Progenitor cell of endocrine pancreas (in vitro differentiated cells): Measurements from ENCODE around the gene NBEAL2. TPM values are rescaled to one million over a fixed set of nuclear protein-coding genes. Genes with fewer than 3 reads are reported as not detected.

ENCODE experiments used
- DNase-seq: peaks from one replicate; pipeline ENCODE4 v3.0.0; 2021; ENCODE audit warnings: low spot score; ENCODE audit not compliant: unreplicated experiment
- H3K27ac Mint-ChIP-seq: 2 replicates; pipeline ENCODE4 v1.8.0; 2021; ENCODE audit warnings: mild to moderate bottlenecking, moderate library complexity, mixed read lengths
- H3K27me3 Mint-ChIP-seq: 2 replicates; pipeline ENCODE4 v1.8.0; 2021; ENCODE audit warnings: mixed read lengths
- H3K36me3 Mint-ChIP-seq: 2 replicates; pipeline ENCODE4 v1.8.0; 2022; ENCODE audit warnings: mixed read lengths; ENCODE audit not compliant: insufficient read depth
- H3K4me1 Mint-ChIP-seq: 2 replicates; pipeline ENCODE4 v1.8.0; 2021; ENCODE audit warnings: low read depth, mixed read lengths
- H3K4me3 Mint-ChIP-seq: 2 replicates; pipeline ENCODE4 v1.8.0; 2021; ENCODE audit warnings: low read depth, mild to moderate bottlenecking, moderate library complexity, mixed read lengths
- H3K9me3 Mint-ChIP-seq: 2 replicates; pipeline ENCODE4 v1.8.0; 2021; ENCODE audit warnings: low read depth, mixed read lengths
- CTCF ChIP-seq: fragments of 200-600 bp; sonication (generic); IDR thresholded peaks from one replicate; pipeline ENCODE4 v1.5.0; 2021; ENCODE audit warnings: antibody characterized with exemption, mild to moderate bottlenecking; ENCODE audit not compliant: unreplicated experiment
- total RNA-seq: library from RNA; stranded (reverse); gene quantifications from 2 replicates; pipeline ENCODE4 v1.2.1, GENCODE V29; 2021

NBEAL2 gene
- total RNA-seq, 1 donor from 2014 or later: 320 TPM

DNA sequence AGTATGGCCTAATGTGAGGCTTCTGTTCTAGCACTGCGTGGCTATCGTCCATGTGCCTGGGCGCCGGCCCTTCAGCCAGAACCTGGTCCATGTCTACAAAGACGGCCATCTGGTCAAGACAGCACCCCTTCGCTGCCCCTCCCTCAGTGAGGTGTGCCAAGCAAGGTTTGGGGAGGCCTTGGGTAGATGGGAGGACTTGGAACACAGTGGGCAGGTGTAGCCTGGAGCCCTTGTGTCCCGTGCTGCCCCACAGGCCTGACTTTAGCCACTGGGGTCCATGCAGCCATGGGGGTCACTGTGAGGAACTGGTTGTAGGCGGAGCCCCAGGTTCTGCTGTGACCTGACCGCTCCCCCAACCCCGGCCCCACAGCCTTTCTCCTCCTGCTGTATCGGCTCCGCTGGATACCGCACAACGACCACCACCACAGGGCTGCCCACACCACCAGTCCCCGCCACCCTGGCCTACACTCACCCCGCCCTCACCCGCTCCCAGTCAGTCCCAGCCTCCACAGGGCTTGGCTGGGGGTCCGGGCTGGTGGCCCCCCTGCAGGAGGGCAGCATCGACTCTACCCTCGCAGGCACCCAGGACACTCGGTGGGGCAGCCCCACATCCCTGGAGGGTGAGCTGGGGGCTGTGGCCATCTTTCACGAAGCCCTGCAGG is 16.6 kb downstream of the NBEAL2 start:
- no peak for TF ChIP-seq CTCF
- Mint-ChIP-seq H3K4me3 (no peak overlapping the region), H3K9me3 (no peaks in the 10 kb centered on the region), H3K36me3 (peaks cover 10% of the 10 kb centered on the region), H3K4me1 (peaks cover 4% of the 10 kb centered on the region), H3K27me3 (no peaks in the 10 kb centered on the region), H3K27ac (no peak overlapping the region)
- DNase-seq: no peak

- peaks cover 10% of the 10 kb centered on the region for H3K36me3 Mint-ChIP-seq
- TF ChIP-seq CTCF: no peak
- no peaks in the 10 kb centered on the region for H3K27me3 Mint-ChIP-seq
- H3K27ac Mint-ChIP-seq: no peak overlapping the region
- H3K4me1 Mint-ChIP-seq: peaks cover 4% of the 10 kb centered on the region
- no peak overlapping the region for H3K4me3 Mint-ChIP-seq
- no peak for DNase-seq
- H3K9me3 Mint-ChIP-seq: no peaks in the 10 kb centered on the region
These were observed 17.4 kb downstream of the NBEAL2 start for GRCh38 chr3:46996689-46997452.

- no peak for TF ChIP-seq CTCF
- DNase-seq: no peak
- peaks cover 4% of the 10 kb centered on the region for H3K4me1 Mint-ChIP-seq
- no peak overlapping the region for H3K4me3 Mint-ChIP-seq
- H3K27ac Mint-ChIP-seq: no peak overlapping the region
- H3K27me3 Mint-ChIP-seq: no peaks in the 10 kb centered on the region
- H3K36me3 Mint-ChIP-seq: peaks cover 12% of the 10 kb centered on the region
- no peaks in the 10 kb centered on the region for H3K9me3 Mint-ChIP-seq
These were observed 18.1 kb downstream of the NBEAL2 start for GRCh38 chr3:46997453-46998091.

DNA sequence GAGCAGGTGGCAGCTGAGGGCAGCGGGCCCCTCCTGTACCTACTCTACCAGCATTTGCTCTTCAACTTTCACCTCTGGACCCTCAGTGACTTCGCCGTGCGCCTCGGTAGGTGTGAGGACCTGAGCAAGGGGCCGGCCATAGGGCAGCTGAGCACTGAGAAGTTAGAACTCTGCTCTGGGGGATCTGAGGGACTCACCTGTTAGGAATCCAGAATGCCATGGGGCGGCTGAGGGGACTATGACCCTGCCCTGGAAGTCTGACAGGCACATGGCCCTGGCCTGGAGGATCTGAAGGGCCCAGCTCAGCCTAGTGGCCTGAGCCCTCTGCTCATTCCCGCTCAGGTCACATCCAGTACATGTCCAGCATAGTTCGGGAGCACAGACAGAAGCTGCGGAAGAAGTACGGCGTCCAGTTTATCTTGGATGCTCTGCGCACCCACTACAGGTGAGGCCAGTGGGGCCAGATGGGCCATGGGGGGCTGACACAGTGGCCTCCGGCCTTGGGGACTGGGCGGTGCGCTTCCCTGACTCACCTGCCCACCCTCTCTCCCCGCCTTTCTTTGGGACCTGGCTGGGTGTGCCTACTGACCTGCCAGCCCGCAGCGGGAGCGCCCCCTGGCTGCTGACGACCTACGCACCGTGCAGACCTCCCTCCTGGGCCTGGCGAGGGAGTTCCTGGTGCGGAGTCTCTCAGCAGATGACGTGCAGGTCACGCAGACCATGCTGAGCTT is 18.8 kb downstream of the NBEAL2 start:
- Mint-ChIP-seq H3K27me3 (no peaks in the 10 kb centered on the region), H3K4me1 (peaks cover 4% of the 10 kb centered on the region), H3K36me3 (peaks cover 12% of the 10 kb centered on the region), H3K4me3 (no peak overlapping the region), H3K27ac (peak overlapping the region; percentile 89), H3K9me3 (no peaks in the 10 kb centered on the region)
- TF ChIP-seq CTCF: peak; percentile 93
- peak; percentile 76 for DNase-seq
